ENCODE measurements around the gene PARN.
"Not testable (repeated sequence)": the region's sequence is repeated elsewhere in the genome, so short reads cannot be mapped to it uniquely, and the experiment has no call there.

The PARN gene

DNA sequence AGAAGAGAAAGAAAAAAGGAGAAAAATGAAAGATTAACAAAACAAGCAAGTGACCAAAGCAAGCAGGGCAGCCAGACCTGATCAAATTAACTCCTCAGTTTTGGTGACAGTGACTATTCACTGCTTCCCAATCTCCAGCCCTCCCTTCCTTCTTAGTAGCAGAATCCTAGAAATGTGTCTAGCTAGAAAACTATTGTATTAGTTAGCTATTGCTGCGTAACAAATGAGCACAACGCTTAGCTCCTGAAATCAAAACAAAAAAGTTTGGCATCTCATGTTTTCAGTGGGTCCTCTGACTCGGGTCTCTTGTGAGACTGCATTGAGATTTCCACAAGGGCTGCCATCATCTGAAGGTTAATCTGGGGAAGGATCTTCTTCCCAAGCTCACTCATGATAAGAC is 213.9 kb downstream of the PARN start:
- no peak overlapping the region for H3K27ac ChIP-seq
- TF ChIP-seq, protein P1, sequence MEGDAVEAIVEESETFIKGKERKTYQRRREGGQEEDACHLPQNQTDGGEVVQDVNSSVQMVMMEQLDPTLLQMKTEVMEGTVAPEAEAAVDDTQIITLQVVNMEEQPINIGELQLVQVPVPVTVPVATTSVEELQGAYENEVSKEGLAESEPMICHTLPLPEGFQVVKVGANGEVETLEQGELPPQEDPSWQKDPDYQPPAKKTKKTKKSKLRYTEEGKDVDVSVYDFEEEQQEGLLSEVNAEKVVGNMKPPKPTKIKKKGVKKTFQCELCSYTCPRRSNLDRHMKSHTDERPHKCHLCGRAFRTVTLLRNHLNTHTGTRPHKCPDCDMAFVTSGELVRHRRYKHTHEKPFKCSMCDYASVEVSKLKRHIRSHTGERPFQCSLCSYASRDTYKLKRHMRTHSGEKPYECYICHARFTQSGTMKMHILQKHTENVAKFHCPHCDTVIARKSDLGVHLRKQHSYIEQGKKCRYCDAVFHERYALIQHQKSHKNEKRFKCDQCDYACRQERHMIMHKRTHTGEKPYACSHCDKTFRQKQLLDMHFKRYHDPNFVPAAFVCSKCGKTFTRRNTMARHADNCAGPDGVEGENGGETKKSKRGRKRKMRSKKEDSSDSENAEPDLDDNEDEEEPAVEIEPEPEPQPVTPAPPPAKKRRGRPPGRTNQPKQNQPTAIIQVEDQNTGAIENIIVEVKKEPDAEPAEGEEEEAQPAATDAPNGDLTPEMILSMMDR (conservative IDR thresholded peaks at IDR 0.05) = no peak
- TF ChIP-seq ZFX (IDR thresholded peaks at IDR 0.05) = no peak

GRCh38 chr16:14415291-14415690 is 214.8 kb downstream of the PARN start:
- TF ChIP-seq, protein P1 (conservative IDR thresholded peaks at IDR 0.05) = no peak
- TF ChIP-seq ZFX (IDR thresholded peaks at IDR 0.05) = no peak
- H3K27ac ChIP-seq = no peak overlapping the region

- no peak overlapping the region for H3K27ac ChIP-seq
- TF ChIP-seq ZFX (IDR thresholded peaks at IDR 0.05) = no peak
- TF ChIP-seq, protein P1 (conservative IDR thresholded peaks at IDR 0.05) = no peak
Observed at GRCh38 chr16:14409563-14409962, 220.5 kb downstream of the PARN start.

- no peak for TF ChIP-seq ZFX (IDR thresholded peaks at IDR 0.05)
- TF ChIP-seq, protein P1 (conservative IDR thresholded peaks at IDR 0.05) = no peak
- H3K27ac ChIP-seq = no peak overlapping the region
Observed at GRCh38 chr16:14407786-14408399, 222.2 kb downstream of the PARN start.

GRCh38 chr16:14405611-14406537 is 224.2 kb downstream of the PARN start:
- no peak for TF ChIP-seq ZFX (IDR thresholded peaks at IDR 0.05)
- TF ChIP-seq, protein P1 (conservative IDR thresholded peaks at IDR 0.05) = no peak
- no peak overlapping the region for H3K27ac ChIP-seq

DNA sequence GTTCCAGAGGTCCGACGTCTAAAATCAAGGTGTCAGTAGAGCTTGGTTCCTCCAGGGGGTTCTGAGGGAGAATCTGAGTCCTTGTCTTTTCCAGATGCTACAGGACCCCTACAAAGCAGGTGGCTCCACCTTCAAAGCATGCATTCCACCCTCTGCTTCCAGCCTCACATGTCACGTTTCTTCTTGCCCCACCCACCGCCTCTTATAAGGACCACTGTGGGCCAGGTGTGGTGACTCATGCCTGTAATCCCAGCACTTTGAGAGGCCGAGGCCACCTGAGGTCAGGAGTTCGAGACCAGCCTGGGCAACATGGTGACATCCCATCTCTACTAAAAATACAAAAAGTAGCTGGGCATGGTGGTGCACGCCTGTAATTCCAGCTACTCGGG is 227.1 kb downstream of the PARN start:
- H3K27ac ChIP-seq = not testable (repeated sequence)

DNA sequence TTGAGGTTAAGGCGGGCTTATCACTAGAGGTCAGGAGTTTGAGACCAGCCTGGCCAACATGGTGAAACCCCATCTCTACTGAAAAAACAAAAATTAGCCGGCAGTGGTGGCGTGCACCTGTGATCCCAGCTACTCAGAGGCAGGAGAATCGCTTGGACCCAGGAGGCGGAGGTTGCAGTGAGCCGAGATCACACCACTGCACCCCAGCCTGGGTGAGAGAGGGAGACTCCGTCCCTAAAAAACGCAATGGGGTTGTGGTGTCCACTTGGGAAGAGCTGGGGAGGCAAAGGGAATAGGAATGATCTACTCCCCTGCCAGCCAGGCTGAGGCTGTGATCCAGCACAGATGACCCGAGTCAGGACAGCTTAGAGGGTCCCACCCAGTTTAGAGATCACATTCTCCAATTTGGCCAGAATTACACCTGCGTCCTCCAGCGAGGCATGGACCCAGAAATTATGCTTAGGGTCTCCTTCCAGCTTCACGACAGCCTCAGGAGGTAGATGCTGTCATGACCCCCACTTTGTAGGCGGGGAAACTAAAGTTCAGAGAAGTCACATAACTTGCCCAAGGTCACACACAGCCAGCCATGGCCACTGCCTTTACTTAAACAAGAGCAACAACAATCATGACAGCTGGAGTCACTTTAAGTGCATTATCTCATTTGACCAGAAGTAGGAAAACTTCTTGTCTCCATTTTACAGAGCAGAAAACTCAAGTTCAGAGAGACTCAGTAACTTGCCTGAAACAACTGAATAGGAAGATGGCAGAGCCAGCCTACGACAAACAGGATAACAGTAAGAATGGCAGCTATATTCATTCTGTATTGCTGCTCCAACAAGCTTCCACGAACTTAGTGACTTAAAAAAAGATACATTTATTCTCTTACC is 227.7 kb downstream of the PARN start:
- H3K27ac ChIP-seq = not testable (repeated sequence)

GRCh38 chr16:14401711-14402061 is 228.4 kb downstream of the PARN start:
- H3K27ac ChIP-seq = not testable (repeated sequence)

- not testable (repeated sequence) for H3K27ac ChIP-seq
Observed at GRCh38 chr16:14400978-14401710, 228.9 kb downstream of the PARN start.

Data from C4-2B (cell line).